K562 (cell line): Measurements from ENCODE around the gene RAB41. TPM values are rescaled to one million over a fixed set of nuclear protein-coding genes. Genes with fewer than 3 reads are reported as not detected.

ENCODE experiments used
- ATF2 ChIP-seq: sonication (generic); formaldehyde crosslinking; IDR thresholded peaks from 2 replicates; pipeline ENCODE4 v1.8.1; 2022; ENCODE audit warnings: missing genetic modification reagents
- IRF2 ChIP-seq: sonication (generic); formaldehyde crosslinking; IDR thresholded peaks from 2 replicates; pipeline ENCODE4 v1.8.1; 2022; ENCODE audit warnings: mild to moderate bottlenecking, missing genetic modification reagents
- KLF10 ChIP-seq: fragments of 250-450 bp; sonication (Bioruptor Pico); IDR thresholded peaks from 2 replicates; pipeline ENCODE4 v1.6.1; 2021; ENCODE audit warnings: matching md5 sums
- MTA2 ChIP-seq: fragments of 450-650 bp; IDR thresholded peaks from 2 replicates; pipeline ENCODE4 v1.6.1; 2016; ENCODE audit warnings: low read depth
- REST ChIP-seq, 2 experiments: fragments of 450-650 bp; formaldehyde crosslinking in 1 of 2; IDR thresholded peaks; 2 replicates each; pipeline versions ENCODE4 v1.4.0 to v1.6.1; 2014 to 2020; ENCODE audit warnings: mild to moderate bottlenecking in 2 of 2, borderline replicate concordance in 1 of 2, low read depth in 1 of 2
- RHOXF2B ChIP-seq: fragments of 250-450 bp; sonication (Bioruptor Pico); conservative IDR thresholded peaks from 2 replicates; pipeline ENCODE4 v1.5.1; 2021
- RREB1 ChIP-seq: fragments of 250-450 bp; sonication (Bioruptor Pico); IDR thresholded peaks from 2 replicates; pipeline ENCODE4 v1.4.0; 2020
- TEAD1 ChIP-seq, 2 experiments: fragments of 450-650 bp in 1 of 2; sonication (generic) in 1 of 2; formaldehyde crosslinking; IDR thresholded peaks; 2 replicates each; pipeline versions ENCODE4 v1.4.0 to v1.8.0; 2020 to 2022; ENCODE audit warnings: mild to moderate bottlenecking in 2 of 2, missing genetic modification reagents in 1 of 2
- ZNF717 ChIP-seq: fragments of 250-450 bp; sonication (Bioruptor Pico); IDR thresholded peaks from 2 replicates; pipeline ENCODE4 v1.5.0; 2021
- polyA plus RNA-seq, 8 experiments: library from polyadenylated mRNA; depleted of rRNA in 4 of 8; stranded (reverse) in 5 of 8; unstranded in 3 of 8; fragments of >200 nt; fragmentation: Nextera tagmentation in 2 of 8; fragmentation: Illumina TruSeq in 1 of 8; extraction: Ambion mirVana in 2 of 8; extraction: Trizol in 1 of 8; gene quantifications; 2 replicates each; pipeline versions ENCODE4 v1.2.1 to v1.2.3, GENCODE V29; 2011 to 2014; ENCODE audit warnings: inconsistent platforms in 1 of 8, missing spikeins in 1 of 8
- total RNA-seq, 7 experiments: library from RNA; depleted of rRNA in 6 of 7; stranded (reverse); fragments of >200 nt in 6 of 7; fragmentation: Illumina TruSeq in 2 of 7; extraction: Trizol in 2 of 7; gene quantifications; 2 replicates each; pipeline versions ENCODE4 v1.2.1 to v1.2.3, GENCODE V29; 2011 to 2021; ENCODE audit warnings: low replicate concordance in 1 of 7

The RAB41 gene
- total and polyA plus RNA-seq, 9 of the 15 experiments (the other 6 are each of a cell fraction or from before 2014, with no cell fraction given) = 0.08 TPM; not detected in 8

- TF ChIP-seq RREB1 (CRISPR knock-in tag) (no peak), TEAD1 (CRISPR knock-in tag; IDR thresholded peaks at IDR 0.05) (no peak), KLF10 (CRISPR knock-in tag) (no peak), REST (IDR thresholded peaks at IDR 0.05; ENCODE audit: borderline replicate concordance) (no peak), REST (CRISPR knock-in tag; IDR thresholded peaks at IDR 0.05; ENCODE audit: low read depth) (no peak), MTA2 (no peak), ATF2 (CRISPR knock-in tag) (no peak), RHOXF2B (CRISPR knock-in tag) (no peak), ZNF717 (no peak), IRF2 (CRISPR knock-in tag) (no peak)
Measured at GRCh38 chrX:70244881-70245280, 37.1 kb upstream of the RAB41 start (continued).
